IPS-20b (cell line): Measurements from ENCODE around the gene CLDN19.

Experiments used
- H3K27ac ChIP-seq: one replicate; pipeline ENCODE4 v1.5.1; 2013; ENCODE audit warnings: low read length
- H3K27me3 ChIP-seq: 2 replicates; pipeline ENCODE4 v1.6.1; 2013; ENCODE audit warnings: mild to moderate bottlenecking, low read length, inconsistent platforms; ENCODE audit not compliant: insufficient read depth
- H3K36me3 ChIP-seq: 2 replicates; pipeline ENCODE4 v1.6.1; 2013; ENCODE audit warnings: low read depth, mild to moderate bottlenecking, inconsistent platforms, low read length, moderate library complexity; ENCODE audit not compliant: insufficient read depth
- H3K4me1 ChIP-seq: 2 replicates; pipeline ENCODE4 v1.6.1; 2013; ENCODE audit warnings: mild to moderate bottlenecking, control low read depth, inconsistent platforms, low read length, moderate library complexity; ENCODE audit not compliant: insufficient read depth
- H3K4me3 ChIP-seq: 2 replicates; pipeline ENCODE4 v1.5.1; 2013; ENCODE audit warnings: mild to moderate bottlenecking, low read length, inconsistent platforms
- H3K9ac ChIP-seq: 2 replicates; pipeline ENCODE4 v1.6.1; 2013; ENCODE audit warnings: low read depth, mild to moderate bottlenecking, inconsistent platforms, low read length, moderate library complexity
- H3K9me3 ChIP-seq: 2 replicates; pipeline ENCODE4 v1.6.1; 2013; ENCODE audit warnings: mild to moderate bottlenecking, low read depth, low read length, inconsistent platforms; ENCODE audit not compliant: insufficient read depth

The CLDN19 gene, protein sequence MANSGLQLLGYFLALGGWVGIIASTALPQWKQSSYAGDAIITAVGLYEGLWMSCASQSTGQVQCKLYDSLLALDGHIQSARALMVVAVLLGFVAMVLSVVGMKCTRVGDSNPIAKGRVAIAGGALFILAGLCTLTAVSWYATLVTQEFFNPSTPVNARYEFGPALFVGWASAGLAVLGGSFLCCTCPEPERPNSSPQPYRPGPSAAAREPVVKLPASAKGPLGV

GRCh38 chr1:42739753-42740700, at the start of gene CLDN19:
TSS of gene CLDN19 (minus strand) at chr1:42740236. CDS start at chr1:42740063, 173 bp downstream.
- peak within 1 kb of the TSS; percentile 65 for H3K4me3 ChIP-seq
- H3K4me1 ChIP-seq, result peaks cover 17% of the 10 kb centered on the region; the same call in 1 of the 2 replicates
- H3K9ac ChIP-seq, result peak within 1 kb of the TSS; percentile 57; the same call in 1 of the 2 replicates
- no peaks in the 10 kb centered on the region for H3K9me3 ChIP-seq
- H3K27me3 ChIP-seq, result no peaks in the 10 kb centered on the region
- no peak within 1 kb of the TSS for H3K27ac ChIP-seq
- no peaks in the 10 kb centered on the region for H3K36me3 ChIP-seq

DNA sequence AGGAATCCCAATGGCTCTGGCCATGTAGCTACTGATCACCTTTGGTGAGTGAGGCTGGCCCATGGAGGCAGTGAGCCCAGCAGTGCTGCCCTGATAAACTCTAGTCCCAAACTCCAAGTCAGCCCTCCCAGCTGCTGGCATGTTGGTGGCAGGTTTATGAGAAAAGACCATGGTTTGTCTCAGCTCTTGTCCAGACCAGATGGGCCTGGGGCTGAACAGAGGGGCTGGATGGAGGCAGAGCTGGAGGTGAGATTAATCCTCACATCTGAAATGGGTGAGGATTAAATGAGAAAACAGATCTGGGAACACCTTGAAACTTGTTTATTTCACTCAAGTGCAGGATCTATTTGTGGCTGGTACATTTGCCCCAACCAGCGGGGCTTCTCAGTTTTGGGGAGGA, 48.0 kb upstream of the CLDN19 start:
- Histone ChIP-seq H3K36me3 (peaks cover 8% of the 10 kb centered on the region; the same call in 1 of the 2 replicates), H3K27me3 (no peaks in the 10 kb centered on the region), H3K9me3 (no peaks in the 10 kb centered on the region), H3K4me1 (no peaks in the 10 kb centered on the region), H3K4me3 (no peak overlapping the region), H3K9ac (no peak overlapping the region), H3K27ac (no peak overlapping the region)

- Histone ChIP-seq H3K4me3 (no peak overlapping the region), H3K9me3 (no peaks in the 10 kb centered on the region), H3K27me3 (no peaks in the 10 kb centered on the region)
Measured at GRCh38 chr1:42786097-42786496, 46.1 kb upstream of the CLDN19 start.

DNA sequence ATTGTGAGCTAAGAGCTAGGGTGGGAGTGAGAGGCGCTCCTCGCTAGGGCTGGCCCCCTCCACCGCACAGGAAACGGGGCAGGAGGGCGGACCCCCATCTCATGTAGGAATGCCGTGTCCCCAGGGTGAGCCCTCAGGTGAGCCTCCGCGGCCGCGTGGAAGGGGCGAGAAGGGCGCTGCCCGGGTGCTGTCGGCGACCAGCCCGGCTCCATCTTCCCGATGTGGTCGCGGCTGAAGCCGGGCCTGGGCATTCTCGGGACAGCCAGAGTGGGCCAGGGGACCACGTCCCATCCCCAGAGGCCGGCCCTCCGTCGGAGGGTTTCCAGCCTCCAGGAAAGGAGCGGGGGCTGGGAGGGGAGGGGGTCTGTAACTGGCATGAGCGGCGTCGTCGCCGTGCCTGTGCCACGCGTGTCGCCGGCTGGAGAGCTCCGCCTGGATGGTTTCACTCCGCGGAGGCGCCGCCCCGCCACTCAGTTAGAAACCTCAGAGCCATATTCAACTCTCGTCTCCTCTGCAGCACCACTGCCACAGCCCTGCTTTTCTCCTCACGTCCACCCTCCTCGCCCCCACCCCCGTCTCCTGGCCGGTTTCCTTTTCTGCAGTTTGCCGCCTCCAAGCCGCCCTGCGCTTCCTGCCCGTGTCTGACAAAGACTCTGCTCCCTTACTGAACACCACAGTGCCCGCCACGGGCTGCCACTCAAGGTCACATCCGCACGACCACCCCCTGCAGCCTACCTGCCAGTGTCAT, 45.1 kb upstream of the CLDN19 start, which contains the start of gene TMEM269:
Gene TMEM269, plus strand, starts transcription at position 46 of the 748 bp plus-strand sequence. CDS start 4,903 bp downstream, outside the sequence.
- no peaks in the 10 kb centered on the region for H3K4me1 ChIP-seq
- no peaks in the 10 kb centered on the region for H3K27me3 ChIP-seq
- no peaks in the 10 kb centered on the region for H3K9me3 ChIP-seq
- no peak within 1 kb of the TSS for H3K4me3 ChIP-seq
- H3K27ac ChIP-seq, result no peak within 1 kb of the TSS
- no peak within 1 kb of the TSS for H3K9ac ChIP-seq
- H3K36me3 ChIP-seq, result peaks cover 26% of the 10 kb centered on the region

More at GRCh38 chr1:42786097-42786496, 46.1 kb upstream of the CLDN19 start:
- Histone ChIP-seq H3K27ac (no peak overlapping the region), H3K36me3 (peaks cover 17% of the 10 kb centered on the region), H3K4me1 (no peaks in the 10 kb centered on the region), H3K9ac (no peak overlapping the region)

GRCh38 chr1:42784547-42784945, 44.5 kb upstream of the CLDN19 start:
- H3K36me3 ChIP-seq, result peaks cover 31% of the 10 kb centered on the region
- H3K4me3 ChIP-seq, result no peak overlapping the region
- no peaks in the 10 kb centered on the region for H3K4me1 ChIP-seq

GRCh38 chr1:42783092-42783491, 43.1 kb upstream of the CLDN19 start:
- no peaks in the 10 kb centered on the region for H3K27me3 ChIP-seq
- H3K27ac ChIP-seq, result no peak overlapping the region
- no peaks in the 10 kb centered on the region for H3K4me1 ChIP-seq
- H3K9me3 ChIP-seq, result no peaks in the 10 kb centered on the region
- H3K9ac ChIP-seq, result no peak overlapping the region
- H3K4me3 ChIP-seq, result no peak overlapping the region
- H3K36me3 ChIP-seq, result peaks cover 34% of the 10 kb centered on the region

More at GRCh38 chr1:42784547-42784945, 44.5 kb upstream of the CLDN19 start:
- no peaks in the 10 kb centered on the region for H3K27me3 ChIP-seq
- H3K9me3 ChIP-seq, result no peaks in the 10 kb centered on the region
- no peak overlapping the region for H3K27ac ChIP-seq
- no peak overlapping the region for H3K9ac ChIP-seq

DNA sequence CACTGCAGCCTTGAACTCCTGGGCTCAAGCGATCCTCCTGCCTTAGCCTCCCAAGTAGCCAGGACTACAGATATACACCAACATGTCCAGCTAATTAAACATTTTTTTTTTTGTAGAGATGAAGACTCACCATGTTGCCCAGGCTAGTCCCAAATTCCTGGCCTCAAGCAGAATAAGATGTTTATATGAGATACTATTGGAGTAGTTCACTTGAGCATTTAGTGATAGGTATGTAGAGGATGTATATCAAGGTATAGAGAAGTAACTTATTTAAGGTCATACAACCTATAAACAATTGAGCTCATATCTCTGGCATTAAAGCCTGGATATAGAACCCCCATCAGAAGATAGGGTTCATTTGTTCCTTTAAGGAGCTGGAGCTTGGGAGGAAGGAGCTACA, 40.1 kb upstream of the CLDN19 start:
- Histone ChIP-seq H3K36me3 (peaks cover 55% of the 10 kb centered on the region), H3K27me3 (no peaks in the 10 kb centered on the region), H3K9me3 (no peaks in the 10 kb centered on the region), H3K4me3 (no peak overlapping the region), H3K27ac (no peak overlapping the region), H3K4me1 (no peaks in the 10 kb centered on the region), H3K9ac (no peak overlapping the region)

DNA sequence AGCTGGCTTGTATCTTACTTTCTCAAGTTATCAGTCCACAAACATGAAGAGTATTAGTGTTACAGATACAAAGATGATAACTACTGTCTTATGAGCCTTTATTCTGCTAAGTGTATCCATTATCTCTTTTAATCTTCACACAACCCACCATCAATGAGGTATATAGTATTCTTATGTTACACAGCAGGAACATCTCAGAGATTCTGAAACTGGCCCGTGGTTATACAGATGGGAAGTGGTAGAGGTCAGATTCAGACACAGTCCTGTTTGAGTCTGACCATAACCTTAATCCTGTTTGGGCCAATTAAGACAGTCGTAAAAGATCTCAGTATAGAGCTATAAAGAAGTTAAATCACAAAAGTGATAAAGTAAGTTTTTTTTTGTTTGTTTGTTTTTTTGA, 39.7 kb upstream of the CLDN19 start:
- Histone ChIP-seq H3K27me3 (no peaks in the 10 kb centered on the region), H3K9me3 (no peaks in the 10 kb centered on the region), H3K27ac (no peak overlapping the region), H3K36me3 (peaks cover 60% of the 10 kb centered on the region), H3K9ac (no peak overlapping the region), H3K4me3 (no peak overlapping the region), H3K4me1 (no peaks in the 10 kb centered on the region)

DNA sequence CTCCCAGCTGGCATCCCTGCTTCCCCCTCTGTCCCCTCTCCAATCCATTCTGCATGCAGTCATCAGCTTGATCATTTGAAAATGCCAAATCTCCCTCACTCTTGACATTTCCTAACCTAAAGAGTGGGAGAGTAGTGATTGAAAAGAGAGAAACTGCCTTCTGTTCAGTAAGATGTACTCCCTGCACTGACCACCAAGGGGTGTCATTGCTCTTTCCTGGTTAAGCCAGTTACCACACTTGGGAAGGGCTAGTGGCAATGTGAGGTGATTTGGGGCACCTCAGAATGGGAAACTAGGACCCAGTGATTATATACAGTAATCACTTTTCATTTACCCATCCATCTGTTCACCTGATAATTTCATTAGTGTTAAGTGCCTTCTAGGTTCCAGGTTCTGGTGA, 37.8 kb upstream of the CLDN19 start:
- Histone ChIP-seq H3K4me3 (no peak overlapping the region), H3K9me3 (no peaks in the 10 kb centered on the region), H3K9ac (no peak overlapping the region), H3K27me3 (no peaks in the 10 kb centered on the region), H3K27ac (no peak overlapping the region), H3K4me1 (no peaks in the 10 kb centered on the region), H3K36me3 (peaks cover 66% of the 10 kb centered on the region)

DNA sequence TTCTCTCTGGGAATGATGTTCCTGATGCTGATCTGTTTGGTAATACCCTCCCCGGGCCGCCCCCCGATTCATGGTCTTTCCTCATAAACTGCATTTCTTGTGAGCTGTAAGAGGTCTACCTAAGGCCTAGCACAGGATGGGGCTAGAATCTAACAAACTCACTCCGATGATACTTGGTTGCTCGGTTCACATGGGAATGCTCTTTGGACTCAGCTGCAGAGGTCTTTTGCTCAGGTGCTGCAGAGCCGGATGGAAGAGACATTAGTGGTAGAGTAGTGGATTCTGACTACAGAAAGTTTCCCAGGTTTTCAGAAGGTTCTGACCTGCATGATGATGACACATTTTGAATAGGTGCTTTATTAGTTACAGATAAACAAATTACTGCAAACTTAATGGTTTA, 36.5 kb upstream of the CLDN19 start:
- Histone ChIP-seq H3K4me1 (no peaks in the 10 kb centered on the region), H3K27ac (no peak overlapping the region), H3K9me3 (no peaks in the 10 kb centered on the region), H3K27me3 (no peaks in the 10 kb centered on the region), H3K36me3 (peaks cover 59% of the 10 kb centered on the region), H3K4me3 (no peak overlapping the region), H3K9ac (no peak overlapping the region)

GRCh38 chr1:42774928-42775526, 35.0 kb upstream of the CLDN19 start:
- H3K36me3 ChIP-seq, result peaks cover 48% of the 10 kb centered on the region
- no peaks in the 10 kb centered on the region for H3K27me3 ChIP-seq

More at GRCh38 chr1:42774928-42775526, 35.0 kb upstream of the CLDN19 start:
- Histone ChIP-seq H3K4me3 (no peak overlapping the region), H3K9me3 (no peaks in the 10 kb centered on the region), H3K27ac (no peak overlapping the region), H3K4me1 (no peaks in the 10 kb centered on the region), H3K9ac (no peak overlapping the region)
